GM19395 (cell line): Measurements from ENCODE around the gene OPRD1.
"Not testable (repeated sequence)": the region's sequence is repeated elsewhere in the genome, so short reads cannot be mapped to it uniquely, and the experiment has no call there.

Source experiments
- ATAC-seq: cut with Tn5 transposase; IDR thresholded peaks from one replicate; pipeline ENCODE4 v1.9.1; 2021; ENCODE audit warnings: mild to moderate bottlenecking, moderate library complexity; ENCODE audit not compliant: unreplicated experiment

The OPRD1 gene

GRCh38 chr1:28811766-28812668, at the start of gene OPRD1:
TSS of gene OPRD1 (plus strand) at chr1:28812170. CDS start at chr1:28812384, 214 bp downstream.
- ATAC-seq, result no peak

- ATAC-seq, result no peak
Measured at GRCh38 chr1:28766532-28767183, 45.3 kb upstream of the OPRD1 start.

- no peak for ATAC-seq
Measured at GRCh38 chr1:28770601-28771165, 41.3 kb upstream of the OPRD1 start.

GRCh38 chr1:28771921-28772320, 40.0 kb upstream of the OPRD1 start:
- not testable (repeated sequence) for ATAC-seq

- ATAC-seq, result no peak
Measured at GRCh38 chr1:28773105-28773504, 38.9 kb upstream of the OPRD1 start.

- no peak for ATAC-seq
Measured at GRCh38 chr1:28775121-28775942, 36.6 kb upstream of the OPRD1 start.

GRCh38 chr1:28776341-28776740, 35.6 kb upstream of the OPRD1 start:
- ATAC-seq, result no peak

- no peak for ATAC-seq
Measured at GRCh38 chr1:28778021-28778420, 33.9 kb upstream of the OPRD1 start.

- no peak for ATAC-seq
Measured at GRCh38 chr1:28779751-28780408, 32.1 kb upstream of the OPRD1 start.

GRCh38 chr1:28781305-28781704, 30.7 kb upstream of the OPRD1 start:
- no peak for ATAC-seq

GRCh38 chr1:28782011-28782410, 30.0 kb upstream of the OPRD1 start:
- ATAC-seq, result no peak

- ATAC-seq, result no peak
Measured at GRCh38 chr1:28783363-28783762, 28.6 kb upstream of the OPRD1 start.

- ATAC-seq, result no peak
Measured at GRCh38 chr1:28789412-28789811, 22.6 kb upstream of the OPRD1 start.

- ATAC-seq, result no peak
Measured at GRCh38 chr1:28789816-28790215, 22.2 kb upstream of the OPRD1 start.

GRCh38 chr1:28790377-28791035, 21.5 kb upstream of the OPRD1 start:
- no peak for ATAC-seq

GRCh38 chr1:28791929-28792328, 20.0 kb upstream of the OPRD1 start:
- ATAC-seq, result not testable (repeated sequence)

- no peak for ATAC-seq
Measured at GRCh38 chr1:28792644-28793121, 19.3 kb upstream of the OPRD1 start.

GRCh38 chr1:28794582-28794981, 17.4 kb upstream of the OPRD1 start:
- ATAC-seq, result not testable (repeated sequence)

- no peak for ATAC-seq
Measured at GRCh38 chr1:28796352-28797211, 15.4 kb upstream of the OPRD1 start.
